ENCODE data around the gene BAK1.

BAK1 gene

DNA sequence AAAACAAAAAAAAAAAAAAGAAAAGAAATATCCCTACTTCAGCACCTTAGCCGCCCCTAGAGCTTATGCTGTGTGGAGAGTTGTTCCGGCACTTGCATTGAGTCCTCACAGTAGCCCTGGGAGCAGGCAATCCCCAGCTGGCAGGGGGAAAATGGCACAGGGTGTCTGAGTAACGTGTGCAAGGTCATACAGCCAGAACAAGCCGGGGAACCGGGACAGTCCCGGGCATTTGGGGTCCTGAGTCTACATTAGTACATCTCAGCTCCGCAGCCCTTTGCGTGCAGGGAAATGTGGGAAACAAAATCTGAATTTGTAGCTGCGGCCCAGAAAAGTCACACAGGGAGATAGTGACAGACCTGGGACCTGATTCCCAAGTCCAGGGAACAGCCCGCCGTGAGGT is 3.4 kb downstream of the BAK1 start:
- peaks cover 14% of the 10 kb centered on the region for H3K4me1 ChIP-seq (ENCODE audit: control insufficient read depth, insufficient read depth, low read depth, low read length)
- H2BK15ac ChIP-seq (ENCODE audit: low read depth, poor library complexity, severe bottlenecking): no peak overlapping the region
- H3K36me3 ChIP-seq (ENCODE audit: control insufficient read depth in 1 of 2, insufficient read depth in 2 of 2, low read depth in 1 of 2, low read length in 2 of 2): peaks cover 51 to 57% of the 10 kb centered on the region in 2 experiments
- H2BK120ac ChIP-seq (ENCODE audit: low read depth, low read length): no peak overlapping the region
- no peak overlapping the region for H3K4me2 ChIP-seq (ENCODE audit: low read length, poor library complexity, severe bottlenecking)
- no peak for DNase-seq
- H4K91ac ChIP-seq (ENCODE audit: low read length): no peak overlapping the region
- no peak overlapping the region for H3K18ac ChIP-seq (ENCODE audit: low read depth in 1 of 2, low read length in 2 of 2)
- no peak overlapping the region for H2BK5ac ChIP-seq (ENCODE audit: low read depth, low read length, poor library complexity, severe bottlenecking)
- no peak overlapping the region for H3K4ac ChIP-seq (ENCODE audit: low read depth in 1 of 2, low read length in 2 of 2)
- H2AK5ac ChIP-seq (ENCODE audit: low read length, severe bottlenecking): no peak overlapping the region
- 97% methylated on average over 11 of the region's 11 CpGs for WGBS
- H3K23ac ChIP-seq (ENCODE audit: low read length in 2 of 2): no peak overlapping the region
- H3K79me1 ChIP-seq (replicated peaks; ENCODE audit: low read length, poor library complexity, severe bottlenecking): peaks cover 23% of the 10 kb centered on the region
- H2AFZ ChIP-seq (ENCODE audit: low read depth, low read length): no peak overlapping the region
- no peak overlapping the region for H3K9ac ChIP-seq (ENCODE audit: low read length)
- no peak overlapping the region for H3K4me3 ChIP-seq (ENCODE audit: insufficient read depth in 1 of 2, low read depth in 1 of 2, low read length in 2 of 2)
- no peak overlapping the region for H4K8ac ChIP-seq (ENCODE audit: low read length)
- H3K9me3 ChIP-seq (ENCODE audit: control insufficient read depth, low read length): no peaks in the 10 kb centered on the region
- H3K27me3 ChIP-seq (ENCODE audit: control insufficient read depth in 1 of 2, insufficient read depth in 1 of 2, low read length in 2 of 2): no peaks in the 10 kb centered on the region
- H3K27ac ChIP-seq (ENCODE audit: low read length, poor library complexity, severe bottlenecking): no peak overlapping the region
- no peak overlapping the region for H3K14ac ChIP-seq (ENCODE audit: low read length in 2 of 2)
- H2BK12ac ChIP-seq (ENCODE audit: low read length in 2 of 2): no peak overlapping the region

DNA sequence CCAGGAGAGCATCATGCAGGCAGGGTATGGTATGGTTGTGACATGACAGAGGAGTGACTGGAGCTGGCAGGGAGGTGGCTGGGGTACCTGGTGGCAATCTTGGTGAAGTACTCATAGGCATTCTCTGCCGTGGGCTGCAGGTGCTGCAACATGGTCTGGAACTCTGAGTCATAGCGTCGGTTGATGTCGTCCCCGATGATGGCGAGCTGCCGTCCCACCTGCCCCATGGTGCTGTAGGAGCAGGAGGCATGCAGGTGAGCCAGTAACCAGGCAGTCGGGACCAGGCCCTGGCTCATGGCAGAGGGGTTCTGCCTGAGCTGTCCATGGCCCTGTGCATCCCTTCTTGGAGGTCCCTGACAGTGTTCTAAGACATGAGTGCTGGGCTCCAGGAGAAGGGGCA is 4.9 kb downstream of the BAK1 start:
- Histone ChIP-seq H3K14ac (ENCODE audit: low read length in 2 of 2) (no peak overlapping the region), H3K27ac (ENCODE audit: low read length, poor library complexity, severe bottlenecking) (no peak overlapping the region), H3K79me1 (replicated peaks; ENCODE audit: low read length, poor library complexity, severe bottlenecking) (peaks cover 23% of the 10 kb centered on the region), H3K36me3 (ENCODE audit: control insufficient read depth in 1 of 2, insufficient read depth in 2 of 2, low read depth in 1 of 2, low read length in 2 of 2) (peaks cover 51 to 59% of the 10 kb centered on the region in 2 experiments), H3K9me3 (ENCODE audit: control insufficient read depth, low read length) (no peaks in the 10 kb centered on the region), H2BK5ac (ENCODE audit: low read depth, low read length, poor library complexity, severe bottlenecking) (no peak overlapping the region), H3K23ac (ENCODE audit: low read length in 2 of 2) (no peak overlapping the region), H3K18ac (ENCODE audit: low read depth in 1 of 2, low read length in 2 of 2) (no peak overlapping the region), H2BK120ac (ENCODE audit: low read depth, low read length) (no peak overlapping the region), H3K4me1 (ENCODE audit: control insufficient read depth, insufficient read depth, low read depth, low read length) (peaks cover 13% of the 10 kb centered on the region), H4K91ac (ENCODE audit: low read length) (no peak overlapping the region), H2BK15ac (ENCODE audit: low read depth, poor library complexity, severe bottlenecking) (no peak overlapping the region), H2BK12ac (ENCODE audit: low read length in 2 of 2) (no peak overlapping the region), H4K8ac (ENCODE audit: low read length) (no peak overlapping the region), H3K9ac (ENCODE audit: low read length) (no peak overlapping the region), H3K4me3 (ENCODE audit: insufficient read depth in 1 of 2, low read depth in 1 of 2, low read length in 2 of 2) (no peak overlapping the region), H3K27me3 (ENCODE audit: control insufficient read depth in 1 of 2, insufficient read depth in 1 of 2, low read length in 2 of 2) (no peaks in the 10 kb centered on the region), H2AFZ (ENCODE audit: low read depth, low read length) (no peak overlapping the region), H3K4ac (ENCODE audit: low read depth in 1 of 2, low read length in 2 of 2) (no peak overlapping the region), H2AK5ac (ENCODE audit: low read length, severe bottlenecking) (no peak overlapping the region), H3K4me2 (ENCODE audit: low read length, poor library complexity, severe bottlenecking) (no peak overlapping the region)
- WGBS: 95% methylated on average over 8 of the region's 8 CpGs
- DNase-seq: no peak

DNA sequence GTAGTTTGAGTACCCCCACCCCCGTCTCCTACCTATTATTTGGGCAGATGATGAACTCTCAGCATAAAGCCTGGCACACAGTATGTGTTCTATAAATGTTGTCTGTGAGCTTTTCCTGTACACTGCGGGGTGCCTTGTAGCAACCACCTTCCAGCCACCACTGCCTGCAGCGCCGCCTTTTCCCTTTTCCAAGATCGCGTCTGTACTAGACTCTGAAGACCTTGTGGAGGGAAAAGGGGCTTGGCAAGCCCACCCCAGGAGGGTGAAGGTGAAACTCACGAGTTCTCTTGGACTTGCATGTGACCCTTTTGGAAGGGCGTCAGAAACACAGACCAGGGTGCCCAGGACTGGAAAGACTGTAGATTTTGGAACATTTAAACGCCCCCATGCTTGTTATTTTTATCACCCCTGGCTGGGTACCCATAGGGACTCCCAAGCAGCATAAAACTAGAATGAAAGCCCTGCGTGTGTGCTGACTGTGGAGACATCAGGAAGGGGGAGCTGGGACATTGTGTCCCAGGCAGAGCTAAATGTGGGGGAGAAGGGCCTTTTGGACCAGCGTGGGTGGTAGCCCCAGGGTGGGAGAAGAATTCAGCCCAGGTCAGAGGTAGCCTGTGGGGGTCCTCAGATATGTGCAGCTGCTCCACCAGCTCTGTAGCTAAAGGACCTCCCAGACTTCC is 8.3 kb downstream of the BAK1 start:
- peak overlapping the region; percentile 43 for H2AFZ ChIP-seq (ENCODE audit: low read depth, low read length)
- peak overlapping the region; percentile 64 to 85 for H3K4me3 ChIP-seq (ENCODE audit: insufficient read depth in 1 of 2, low read depth in 1 of 2, low read length in 2 of 2)
- no peak overlapping the region for H4K91ac ChIP-seq (ENCODE audit: low read length)
- DNase-seq: no peak
- peak overlapping the region; percentile 96 for H4K8ac ChIP-seq (ENCODE audit: low read length)
- H3K9me3 ChIP-seq (ENCODE audit: control insufficient read depth, low read length): no peaks in the 10 kb centered on the region
- H3K23ac ChIP-seq (ENCODE audit: low read length in 2 of 2): no peak overlapping the region
- peak overlapping the region; percentile 91 for H3K9ac ChIP-seq (ENCODE audit: low read length)
- H3K4me1 ChIP-seq (ENCODE audit: control insufficient read depth, insufficient read depth, low read depth, low read length): peaks cover 3% of the 10 kb centered on the region
- peak overlapping the region; percentile 99 for H3K4me2 ChIP-seq (ENCODE audit: low read length, poor library complexity, severe bottlenecking)
- peak overlapping the region in 1 of 2 experiments; percentile 26 for H2BK12ac ChIP-seq (ENCODE audit: low read length in 2 of 2)
- no peaks in the 10 kb centered on the region for H3K27me3 ChIP-seq (ENCODE audit: control insufficient read depth in 1 of 2, insufficient read depth in 1 of 2, low read length in 2 of 2)
- peaks cover 35 to 46% of the 10 kb centered on the region in 2 experiments for H3K36me3 ChIP-seq (ENCODE audit: control insufficient read depth in 1 of 2, insufficient read depth in 2 of 2, low read depth in 1 of 2, low read length in 2 of 2)
- H3K4ac ChIP-seq (ENCODE audit: low read depth in 1 of 2, low read length in 2 of 2): peak overlapping the region; percentile 9 to 25
- H3K27ac ChIP-seq (ENCODE audit: low read length, poor library complexity, severe bottlenecking): no peak overlapping the region
- H3K14ac ChIP-seq (ENCODE audit: low read length in 2 of 2): no peak overlapping the region
- no peak overlapping the region for H2BK5ac ChIP-seq (ENCODE audit: low read depth, low read length, poor library complexity, severe bottlenecking)
- no peak overlapping the region for H2BK120ac ChIP-seq (ENCODE audit: low read depth, low read length)
- peaks cover 12% of the 10 kb centered on the region for H3K79me1 ChIP-seq (replicated peaks; ENCODE audit: low read length, poor library complexity, severe bottlenecking)
- WGBS: 88% methylated on average over 10 of the region's 11 CpGs
- H2AK5ac ChIP-seq (ENCODE audit: low read length, severe bottlenecking): no peak overlapping the region
- H3K18ac ChIP-seq (ENCODE audit: low read depth in 1 of 2, low read length in 2 of 2): peak overlapping the region in 1 of 2 experiments; percentile 76
- H2BK15ac ChIP-seq (ENCODE audit: low read depth, poor library complexity, severe bottlenecking): no peak overlapping the region

DNA sequence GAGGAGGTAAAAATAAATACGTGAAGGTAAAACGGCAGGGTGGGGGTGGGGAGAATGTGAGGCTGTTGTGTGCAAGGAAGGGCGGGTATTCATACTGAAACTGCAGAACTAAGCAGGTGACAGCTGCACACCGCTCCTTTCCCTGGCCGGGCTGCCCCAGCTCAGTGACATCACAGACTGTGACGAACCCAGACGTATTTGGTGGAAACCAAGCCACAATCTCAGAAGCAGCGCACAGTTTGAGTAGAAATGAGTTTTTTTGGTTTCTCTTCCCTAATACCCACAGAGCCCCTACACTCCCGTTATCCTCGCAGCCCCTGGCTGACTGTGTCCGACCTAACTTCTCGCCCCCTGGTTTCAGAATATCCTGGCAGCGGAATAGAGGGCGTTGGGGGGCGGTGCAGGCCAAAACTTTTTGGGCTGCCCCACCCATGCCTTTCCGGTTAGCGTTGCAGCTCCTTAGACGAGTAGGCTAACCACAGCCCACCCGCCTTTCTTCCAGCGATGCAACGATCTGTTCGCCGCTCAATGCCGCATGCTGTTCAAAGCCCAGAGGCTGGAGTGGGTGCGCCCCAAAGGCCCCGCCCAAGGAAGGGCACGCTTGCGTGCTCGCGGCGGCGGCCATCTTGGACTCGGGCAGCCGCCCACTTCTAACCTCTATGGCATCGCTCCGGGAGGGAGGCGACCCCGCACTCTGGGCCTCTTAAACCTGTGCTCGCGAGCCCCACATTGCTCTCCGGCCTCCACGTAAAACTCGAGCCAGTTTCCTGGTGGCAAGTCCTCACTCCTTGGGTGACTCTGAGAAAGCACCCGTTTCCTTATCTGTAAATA is 9.1 kb downstream of the BAK1 start:
- H3K4me2 ChIP-seq (ENCODE audit: low read length, poor library complexity, severe bottlenecking): peak overlapping the region; percentile 99
- H2BK5ac ChIP-seq (ENCODE audit: low read depth, low read length, poor library complexity, severe bottlenecking): no peak overlapping the region
- H3K27me3 ChIP-seq (ENCODE audit: control insufficient read depth in 1 of 2, insufficient read depth in 1 of 2, low read length in 2 of 2): no peaks in the 10 kb centered on the region
- H2BK15ac ChIP-seq (ENCODE audit: low read depth, poor library complexity, severe bottlenecking): peak overlapping the region; percentile 74
- H2BK12ac ChIP-seq (ENCODE audit: low read length in 2 of 2): peak overlapping the region in 1 of 2 experiments; percentile 6
- no peak overlapping the region for H4K91ac ChIP-seq (ENCODE audit: low read length)
- H3K9me3 ChIP-seq (ENCODE audit: control insufficient read depth, low read length): no peaks in the 10 kb centered on the region
- peak overlapping the region; percentile 19 for H3K27ac ChIP-seq (ENCODE audit: low read length, poor library complexity, severe bottlenecking)
- H4K8ac ChIP-seq (ENCODE audit: low read length): peak overlapping the region; percentile 96
- no peak overlapping the region for H3K14ac ChIP-seq (ENCODE audit: low read length in 2 of 2)
- H3K9ac ChIP-seq (ENCODE audit: low read length): peak overlapping the region; percentile 91
- H3K4me1 ChIP-seq (ENCODE audit: control insufficient read depth, insufficient read depth, low read depth, low read length): peaks cover 3% of the 10 kb centered on the region
- peak; percentile 72 for DNase-seq
- H2AFZ ChIP-seq (ENCODE audit: low read depth, low read length): peak overlapping the region; percentile 75
- H2AK5ac ChIP-seq (ENCODE audit: low read length, severe bottlenecking): no peak overlapping the region
- WGBS: 1% methylated on average over 40 of the region's 44 CpGs
- H2BK120ac ChIP-seq (ENCODE audit: low read depth, low read length): no peak overlapping the region
- H3K18ac ChIP-seq (ENCODE audit: low read depth in 1 of 2, low read length in 2 of 2): peak overlapping the region; percentile 68 to 76
- H3K4me3 ChIP-seq (ENCODE audit: insufficient read depth in 1 of 2, low read depth in 1 of 2, low read length in 2 of 2): peak overlapping the region; percentile 64 to 85
- peaks cover 10% of the 10 kb centered on the region for H3K79me1 ChIP-seq (replicated peaks; ENCODE audit: low read length, poor library complexity, severe bottlenecking)
- peaks cover 32 to 42% of the 10 kb centered on the region in 2 experiments for H3K36me3 ChIP-seq (ENCODE audit: control insufficient read depth in 1 of 2, insufficient read depth in 2 of 2, low read depth in 1 of 2, low read length in 2 of 2)
- H3K4ac ChIP-seq (ENCODE audit: low read depth in 1 of 2, low read length in 2 of 2): peak overlapping the region; percentile 25 to 64
- H3K23ac ChIP-seq (ENCODE audit: low read length in 2 of 2): no peak overlapping the region

Measured in mesenchymal stem cell (in vitro differentiated cells and primary cell).